Activated naive CD4-positive, alpha-beta T cell treated with anti-CD3 and anti-CD28 coated beads, Interleukin-2, amount 10 ng/mL, durations not matched to agents 5 hours and 36 hours (primary cell): ENCODE data around the gene HHEX. TPM values are rescaled to one million over a fixed set of nuclear protein-coding genes. Genes with fewer than 3 reads are reported as not detected.

ENCODE experiments used
- total RNA-seq, 2 experiments: library from RNA; stranded (reverse); gene quantifications; one replicate each; pipeline ENCODE4 v1.2.3, GENCODE V29; 2021

Gene HHEX
- total RNA-seq = not detected

DNA sequence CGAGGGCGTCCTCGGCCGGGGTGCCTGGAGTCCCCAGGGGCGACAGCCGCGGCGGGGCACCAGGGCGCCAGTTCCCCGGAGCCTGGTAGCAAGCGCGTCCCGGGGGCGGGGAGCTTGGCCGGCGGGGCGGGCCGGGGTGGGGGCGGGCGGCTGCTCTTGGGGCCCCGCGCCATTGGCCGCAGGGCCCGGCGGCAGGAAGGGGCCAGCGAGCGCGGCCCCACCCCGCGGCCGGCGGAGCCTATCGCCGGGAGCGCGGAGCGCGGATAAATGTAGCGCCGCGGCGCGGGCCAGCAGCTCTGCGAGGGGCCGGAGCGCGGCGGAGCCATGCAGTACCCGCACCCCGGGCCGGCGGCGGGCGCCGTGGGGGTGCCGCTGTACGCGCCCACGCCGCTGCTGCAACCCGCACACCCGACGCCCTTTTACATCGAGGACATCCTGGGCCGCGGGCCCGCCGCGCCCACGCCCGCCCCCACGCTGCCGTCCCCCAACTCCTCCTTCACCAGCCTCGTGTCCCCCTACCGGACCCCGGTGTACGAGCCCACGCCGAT is at the start of gene HHEX:
TSS of gene HHEX (plus strand) at position 293 of the 548 bp plus-strand sequence. CDS start at position 325, 32 bp downstream.

Other genes with a start within 250 kb of the HHEX start
- 10 to 100 TPM; 25.1 to 26.0 TPM for gene IDE, start 115.9 kb upstream of the HHEX start, total RNA-seq
- 10 to 100 TPM; 62.1 to 62.5 TPM for gene KIF11, start 96.8 kb upstream of the HHEX start, total RNA-seq
- gene EXOC6, start 158.6 kb downstream of the HHEX start, total RNA-seq = 1 to 10 TPM; 8.8 to 8.9 TPM